Hepatic stellate cell (primary cell): ENCODE measurements around the gene DOCK1.

Experiments
- DNase-seq: peaks from one replicate; pipeline ENCODE4 v3.0.0; 2011; ENCODE audit warnings: low spot score

Gene DOCK1

DNA sequence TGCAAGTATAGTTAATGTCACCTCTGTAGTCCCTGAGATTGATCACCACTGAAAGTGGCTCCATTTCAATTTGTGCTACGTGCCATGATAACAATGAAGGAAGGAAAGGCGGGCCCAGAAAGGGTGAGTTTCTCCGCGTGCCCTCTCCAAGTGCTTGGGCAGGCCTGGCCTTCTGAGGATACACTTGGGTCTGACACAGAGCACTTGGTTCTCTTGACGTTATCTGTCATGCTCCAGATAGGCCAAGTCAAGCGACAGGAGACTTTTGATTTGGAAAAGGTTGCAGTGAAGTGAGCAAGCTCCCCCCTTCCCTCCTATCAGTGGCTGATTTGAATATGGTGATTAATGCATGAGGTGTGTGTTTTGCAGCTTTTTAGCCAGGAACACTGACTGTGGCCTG is 452.0 kb downstream of the DOCK1 start:
- no peak for DNase-seq

GRCh38 chr10:127358337-127358736 is 453.1 kb downstream of the DOCK1 start:
- DNase-seq: no peak

DNA sequence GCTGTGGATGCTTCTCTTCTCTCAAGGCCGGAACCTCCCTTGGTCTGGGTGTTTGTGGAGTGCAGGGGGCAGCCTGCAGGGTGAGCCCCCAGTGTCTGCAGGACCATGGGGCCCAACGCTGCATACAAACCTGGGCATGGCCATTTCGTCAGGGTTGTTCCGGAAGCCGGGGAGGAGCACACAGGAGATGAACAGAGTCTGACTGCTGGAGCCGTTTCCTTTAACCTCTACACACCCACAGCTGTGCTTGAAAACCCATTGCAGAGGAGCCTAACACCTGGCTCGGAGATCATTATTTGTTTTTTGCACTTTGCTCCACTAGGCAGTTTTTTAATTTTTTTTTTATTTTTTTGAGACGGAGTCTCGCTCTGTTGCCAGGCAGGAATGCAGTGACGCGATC is 458.8 kb downstream of the DOCK1 start:
- no peak for DNase-seq

DNA sequence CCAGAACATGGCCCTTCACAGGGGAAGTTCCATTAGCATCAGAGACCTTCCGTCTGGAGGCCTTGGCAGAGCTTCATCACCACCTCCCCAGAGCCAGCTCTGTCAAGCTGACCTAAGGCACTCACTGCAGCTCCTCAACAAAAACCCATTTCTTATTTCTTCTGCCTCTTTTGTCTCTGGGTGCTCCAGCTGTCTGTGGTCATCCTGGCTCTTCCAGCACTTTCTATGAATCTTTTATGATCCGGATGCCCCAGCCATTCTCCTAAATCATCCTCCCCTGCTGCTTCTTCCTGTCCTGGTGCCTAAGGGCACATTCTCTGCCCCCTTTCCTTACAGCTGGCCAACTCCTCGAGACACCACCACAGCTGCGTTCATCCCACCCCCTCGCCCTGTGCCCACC is 462.9 kb downstream of the DOCK1 start:
- DNase-seq: no peak

DNA sequence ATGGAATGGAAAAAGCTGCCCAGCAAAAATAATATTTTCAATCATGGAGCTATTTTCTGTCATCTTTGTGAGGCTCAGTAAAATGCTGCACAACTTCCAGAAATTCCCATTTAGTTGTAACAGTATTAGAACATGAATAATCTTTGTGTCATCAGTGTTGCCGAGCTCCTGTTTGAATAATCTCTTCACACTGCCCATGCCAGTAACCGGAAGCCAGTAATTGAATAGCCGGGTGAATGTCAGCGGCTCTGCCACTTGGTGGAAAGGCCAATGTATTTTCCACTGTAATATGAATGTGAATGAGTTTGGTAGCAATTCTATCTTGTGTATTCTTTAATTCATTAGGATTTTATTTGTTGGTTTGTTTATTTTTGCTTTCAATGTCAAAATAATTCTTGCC is 463.7 kb downstream of the DOCK1 start:
- DNase-seq: no peak

GRCh38 chr10:127370601-127371000 is 465.4 kb downstream of the DOCK1 start:
- no peak for DNase-seq

DNA sequence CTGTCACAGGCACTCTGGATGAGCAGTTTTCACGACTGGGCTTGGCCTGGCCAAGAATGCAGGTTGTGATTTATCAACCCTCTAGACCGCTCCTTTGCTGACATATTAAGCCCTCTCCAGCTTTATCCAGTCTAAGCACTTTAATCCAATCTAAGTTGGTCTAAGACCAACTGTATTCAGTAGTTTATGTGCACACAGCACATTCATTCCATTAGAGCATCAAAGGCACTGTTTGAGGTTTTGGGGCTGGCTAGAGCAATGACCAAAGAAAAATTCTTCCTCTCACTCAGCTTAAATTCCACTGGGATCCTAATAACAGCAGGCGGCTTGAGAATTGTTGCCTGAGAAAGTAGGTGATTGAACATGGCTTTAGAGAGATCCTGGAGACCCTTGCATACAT is 467.1 kb downstream of the DOCK1 start:
- no peak for DNase-seq

DNA sequence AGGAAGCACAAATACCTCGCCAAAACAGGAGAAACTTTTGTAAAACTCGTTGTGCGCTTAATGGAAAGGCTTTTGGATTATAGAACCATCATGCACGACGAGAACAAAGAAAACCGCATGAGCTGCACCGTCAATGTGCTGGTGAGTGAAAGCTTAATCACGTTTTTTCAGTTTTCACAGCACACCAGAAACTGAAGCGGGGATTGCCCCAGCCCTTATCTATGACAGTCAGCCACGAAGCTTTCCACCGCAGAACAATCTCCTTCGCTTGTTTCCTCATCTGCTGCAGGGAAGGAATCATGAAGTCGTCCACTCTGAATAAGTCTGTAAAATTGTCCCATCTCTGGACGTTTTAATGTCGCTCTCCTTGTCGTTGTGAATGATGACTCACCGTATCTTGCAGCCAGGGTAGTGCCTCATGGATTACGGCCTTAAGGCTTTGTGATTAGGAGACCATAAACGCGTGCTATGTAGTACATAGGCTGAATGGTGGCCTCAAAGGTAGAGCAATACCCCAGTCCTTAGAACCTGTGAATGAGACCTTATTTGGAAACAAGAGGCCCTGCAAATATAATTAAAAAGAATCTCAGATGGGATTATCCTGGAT is 468.9 kb downstream of the DOCK1 start:
- no peak for DNase-seq

GRCh38 chr10:127374901-127375300 is 469.7 kb downstream of the DOCK1 start:
- no peak for DNase-seq

DNA sequence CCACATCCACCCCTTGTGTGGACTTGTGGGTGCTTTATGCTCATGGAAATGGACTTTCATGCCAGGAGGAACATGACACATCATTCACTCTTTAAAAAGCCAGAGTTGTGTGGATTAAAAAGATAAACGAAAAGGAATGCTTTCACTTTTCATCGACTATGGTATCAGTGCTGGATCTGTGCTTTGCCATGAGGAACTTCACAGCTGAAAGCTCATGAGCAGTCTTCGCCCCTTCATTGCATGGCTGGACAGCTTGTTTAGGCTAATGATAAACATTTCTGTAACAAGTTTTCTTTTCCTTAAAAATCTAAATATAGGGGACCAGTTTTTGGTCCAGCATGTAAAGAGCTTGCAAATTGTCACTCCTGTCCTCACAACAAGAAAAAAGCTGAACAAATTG is 470.2 kb downstream of the DOCK1 start:
- DNase-seq: no peak

- no peak for DNase-seq
Observed at GRCh38 chr10:127376071-127376470, 470.8 kb downstream of the DOCK1 start.

DNA sequence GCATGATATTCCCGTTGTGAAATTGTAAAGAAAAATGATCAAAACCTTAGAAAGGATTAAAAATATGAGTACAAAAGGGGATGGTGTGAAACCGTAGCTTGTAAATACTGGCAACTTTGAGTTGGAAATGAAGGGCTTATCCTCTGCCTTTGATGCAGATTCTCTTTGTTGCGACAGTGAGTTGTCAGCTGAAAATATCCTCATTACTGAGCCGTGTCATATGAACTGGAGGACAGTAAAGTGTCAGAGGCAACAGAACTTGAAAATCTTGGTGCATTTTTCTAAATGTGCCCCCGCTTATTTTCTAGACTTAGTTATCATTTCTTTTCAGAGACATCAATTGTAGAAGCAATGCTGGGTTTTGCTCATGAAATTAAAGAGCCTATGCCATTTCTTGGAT is 473.4 kb downstream of the DOCK1 start:
- DNase-seq: no peak

- DNase-seq: no peak
Observed at GRCh38 chr10:127384532-127384931, 479.3 kb downstream of the DOCK1 start.

DNA sequence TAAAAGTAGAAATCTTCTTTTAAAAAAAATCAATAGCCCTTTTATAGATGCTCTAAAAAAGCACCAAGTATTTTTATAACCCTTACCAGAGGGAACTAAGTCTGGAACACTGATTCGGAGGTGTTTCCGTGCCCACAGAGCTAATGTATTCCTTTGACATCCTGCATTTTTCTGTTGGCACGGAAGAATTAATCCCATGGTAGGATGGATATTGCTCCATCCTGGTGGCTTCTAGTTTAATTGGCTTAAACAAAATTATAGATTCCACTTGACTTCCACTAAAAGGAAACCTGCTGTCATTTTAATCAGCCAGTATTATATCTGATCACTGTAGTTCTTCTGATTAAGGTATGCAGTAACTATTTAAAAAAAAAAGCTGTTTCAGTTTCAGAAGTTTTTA is 479.8 kb downstream of the DOCK1 start:
- no peak for DNase-seq

- no peak for DNase-seq
Observed at GRCh38 chr10:127386606-127387327, 481.5 kb downstream of the DOCK1 start.

- no peak for DNase-seq
Observed at GRCh38 chr10:127391875-127392274, 486.6 kb downstream of the DOCK1 start.

- no peak for DNase-seq
Observed at GRCh38 chr10:127392351-127393235, 487.4 kb downstream of the DOCK1 start.

GRCh38 chr10:127398140-127398970 is 493.1 kb downstream of the DOCK1 start:
- DNase-seq: peak; percentile 43

- no peak for DNase-seq
Observed at GRCh38 chr10:127398971-127399365, 493.7 kb downstream of the DOCK1 start.

DNA sequence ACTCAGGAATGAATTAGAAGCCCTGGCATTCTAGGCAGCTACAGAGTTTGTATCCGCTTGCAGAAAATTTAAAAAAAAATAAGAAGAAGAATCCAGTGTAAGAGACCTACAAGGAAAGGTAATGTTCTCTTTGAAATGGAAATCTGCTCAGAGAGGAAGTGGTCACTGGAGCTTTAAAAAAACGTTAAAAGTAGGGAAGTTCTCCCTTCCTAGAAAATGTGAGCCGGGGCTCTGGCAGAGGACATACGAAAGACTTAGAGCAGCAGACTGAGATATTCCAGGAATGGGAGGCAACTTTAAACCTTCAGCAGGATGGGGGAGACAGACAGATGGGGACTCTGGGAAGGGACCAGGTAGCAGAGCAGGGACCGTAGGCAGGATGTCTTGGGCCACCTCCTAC is 494.4 kb downstream of the DOCK1 start:
- DNase-seq: no peak

DNA sequence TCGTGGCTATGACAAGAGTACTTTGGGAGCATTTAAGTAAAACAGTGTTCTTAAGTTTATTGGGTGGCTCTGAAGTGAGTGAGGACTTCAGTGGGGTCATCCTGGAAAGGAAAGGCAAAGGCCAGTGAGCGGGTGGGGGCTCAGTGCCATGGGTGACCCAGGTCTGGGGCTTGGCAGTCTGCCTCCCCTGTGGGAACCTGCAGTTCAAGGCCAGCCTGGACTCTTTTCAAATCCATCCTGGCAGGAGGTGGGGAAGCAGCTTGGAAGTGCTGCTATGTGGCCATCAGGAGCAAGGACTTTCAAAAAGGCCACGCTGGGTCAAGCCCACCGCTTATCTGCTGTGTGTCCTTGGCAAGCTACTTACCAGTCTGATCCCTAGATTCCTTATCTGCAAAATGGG is 495.0 kb downstream of the DOCK1 start:
- DNase-seq: no peak
